ENCODE results near the gene SMARCD1.

Gene SMARCD1

DNA sequence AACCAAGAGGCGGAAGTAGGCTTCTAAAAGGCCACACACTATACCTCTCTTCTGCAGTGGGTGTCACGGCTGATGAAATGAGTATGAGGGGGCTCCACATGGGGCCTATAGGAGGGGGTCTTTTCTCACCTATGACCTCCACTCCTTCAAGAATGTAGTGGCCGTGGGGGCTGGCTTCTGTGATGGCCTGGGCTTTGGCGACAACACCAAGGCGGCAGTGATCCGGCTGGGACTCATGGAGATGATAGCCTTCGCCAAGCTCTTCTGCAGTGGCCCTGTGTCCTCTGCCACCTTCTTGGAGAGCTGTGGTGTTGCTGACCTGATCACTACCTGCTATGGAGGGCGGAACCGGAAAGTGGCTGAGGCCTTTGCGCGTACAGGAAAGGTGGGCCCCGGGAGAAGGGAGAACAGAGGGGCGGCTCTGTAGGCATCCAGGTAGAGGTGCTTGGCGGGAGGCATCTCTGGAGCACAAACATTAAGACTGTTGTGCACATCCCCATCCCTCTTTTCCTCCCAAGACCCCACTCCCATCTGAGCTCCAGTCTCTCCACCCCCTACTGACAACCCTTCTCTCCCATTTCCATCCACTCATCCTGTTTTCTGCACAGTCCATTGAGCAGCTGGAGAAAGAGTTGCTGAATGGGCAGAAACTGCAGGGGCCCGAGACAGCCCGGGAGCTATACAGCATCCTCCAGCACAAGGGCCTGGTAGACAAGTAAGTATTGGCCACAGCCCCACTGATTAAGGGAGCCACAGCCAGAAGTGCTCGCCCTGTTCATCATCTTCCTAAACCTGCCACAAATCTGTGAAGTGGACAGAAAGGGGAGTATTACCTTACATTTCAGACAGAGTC is 22.5 kb downstream of the SMARCD1 start:
- no peak overlapping the region for H3K4me3 ChIP-seq (replicated peaks; ENCODE audit: insufficient read depth, low read length)
- H3K27ac ChIP-seq (replicated peaks) = no peak overlapping the region
- TF ChIP-seq POLR2AphosphoS5 (IDR thresholded peaks at IDR 0.05; ENCODE audit: low read depth) (no peak), GABPA (IDR thresholded peaks at IDR 0.05; ENCODE audit: low read depth) (no peak), REST (IDR thresholded peaks at IDR 0.05; ENCODE audit: insufficient replicate concordance, low read depth) (no peak), CTCF (IDR thresholded peaks at IDR 0.05; ENCODE audit: insufficient read depth, low read length) (no peak), SPI1 (IDR thresholded peaks at IDR 0.05; ENCODE audit: borderline replicate concordance, low read depth) (no peak)
- no peak for DNase-seq (ENCODE audit: low read depth in 1 of 2, low spot score in 1 of 2)
- H3K27me3 ChIP-seq (ENCODE audit: insufficient read depth, poor library complexity, severe bottlenecking) = no peaks in the 10 kb centered on the region

DNA sequence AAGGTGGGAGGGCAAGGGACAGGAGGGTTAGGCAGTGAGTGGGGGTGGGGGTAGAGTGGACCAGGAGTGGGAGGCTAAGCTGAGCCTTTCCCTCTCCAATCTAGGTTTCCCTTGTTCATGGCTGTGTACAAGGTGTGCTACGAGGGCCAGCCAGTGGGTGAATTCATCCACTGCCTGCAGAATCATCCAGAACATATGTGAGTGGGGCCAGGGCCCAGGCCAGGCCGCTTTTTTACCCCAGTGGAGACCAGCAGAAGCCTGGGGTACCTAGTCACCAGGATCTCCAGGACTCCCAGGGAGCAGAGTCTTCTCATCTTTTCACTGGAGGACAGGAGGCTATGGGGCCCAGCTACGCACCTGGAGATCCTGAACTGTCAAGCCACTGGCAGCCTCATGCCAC is 24.2 kb downstream of the SMARCD1 start:
- H3K27ac ChIP-seq (replicated peaks) = no peak overlapping the region
- TF ChIP-seq GABPA (IDR thresholded peaks at IDR 0.05; ENCODE audit: low read depth) (no peak), POLR2AphosphoS5 (IDR thresholded peaks at IDR 0.05; ENCODE audit: low read depth) (no peak)
- H3K27me3 ChIP-seq (ENCODE audit: insufficient read depth, poor library complexity, severe bottlenecking) = no peaks in the 10 kb centered on the region
- H3K4me3 ChIP-seq (replicated peaks; ENCODE audit: insufficient read depth, low read length) = no peak overlapping the region
- no peak for DNase-seq (ENCODE audit: low read depth in 1 of 2, low spot score in 1 of 2)

DNA sequence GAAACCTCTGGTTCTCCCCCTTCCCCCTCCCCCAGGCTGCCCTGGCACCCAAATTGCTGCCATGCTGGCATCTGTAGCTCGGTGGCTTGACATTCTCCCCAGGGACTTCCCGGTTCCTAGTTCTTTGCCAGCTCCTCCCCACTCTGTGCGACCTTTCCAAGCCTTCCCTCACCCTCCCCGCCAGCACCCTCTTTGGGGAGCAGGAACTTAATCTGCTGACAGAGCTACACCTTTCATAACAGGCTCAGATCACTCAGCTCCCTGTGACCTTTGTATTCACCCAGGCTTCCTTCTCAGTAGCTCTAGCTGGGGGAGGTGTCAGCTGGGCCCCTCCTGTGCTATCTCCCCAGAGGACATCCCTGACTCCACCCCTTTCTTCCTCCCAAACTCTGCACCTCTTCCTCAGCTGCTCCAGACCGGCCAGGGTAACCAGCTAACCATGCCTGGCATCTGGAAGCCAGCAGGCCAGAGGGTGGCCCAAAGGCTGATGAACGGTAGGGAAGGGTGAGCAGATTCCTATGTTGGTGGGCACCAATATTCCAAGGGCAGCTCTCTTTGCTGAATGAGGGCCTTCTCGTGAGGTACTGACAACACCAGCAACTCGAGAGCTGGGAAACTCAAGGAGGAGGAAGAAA is 25.1 kb downstream of the SMARCD1 start:
- H3K27ac ChIP-seq (replicated peaks) = peak overlapping the region; percentile 38; the same call in 1 of the 2 replicates
- H3K27me3 ChIP-seq (ENCODE audit: insufficient read depth, poor library complexity, severe bottlenecking) = no peaks in the 10 kb centered on the region
- no peak overlapping the region for H3K4me3 ChIP-seq (replicated peaks; ENCODE audit: insufficient read depth, low read length)
- no peak for TF ChIP-seq CTCF (IDR thresholded peaks at IDR 0.05; ENCODE audit: insufficient read depth, low read length)
- TF ChIP-seq POLR2AphosphoS5 (IDR thresholded peaks at IDR 0.05; ENCODE audit: low read depth) = no peak
- no peak for TF ChIP-seq GABPA (IDR thresholded peaks at IDR 0.05; ENCODE audit: low read depth)
- TF ChIP-seq SPI1 (IDR thresholded peaks at IDR 0.05; ENCODE audit: borderline replicate concordance, low read depth) = no peak
- no peak for TF ChIP-seq REST (IDR thresholded peaks at IDR 0.05; ENCODE audit: insufficient replicate concordance, low read depth)
- DNase-seq (ENCODE audit: low read depth in 1 of 2, low spot score in 1 of 2) = peak; percentile 37 to 90

- no peaks in the 10 kb centered on the region for H3K27me3 ChIP-seq (ENCODE audit: insufficient read depth, poor library complexity, severe bottlenecking)
- no peak for DNase-seq (ENCODE audit: low read depth in 1 of 2, low spot score in 1 of 2)
- peak overlapping the region; percentile 38; the same call in 1 of the 2 replicates for H3K27ac ChIP-seq (replicated peaks)
- no peak for TF ChIP-seq CTCF (IDR thresholded peaks at IDR 0.05; ENCODE audit: insufficient read depth, low read length)
- TF ChIP-seq REST (IDR thresholded peaks at IDR 0.05; ENCODE audit: insufficient replicate concordance, low read depth) = no peak
- TF ChIP-seq GABPA (IDR thresholded peaks at IDR 0.05; ENCODE audit: low read depth) = no peak
- TF ChIP-seq POLR2AphosphoS5 (IDR thresholded peaks at IDR 0.05; ENCODE audit: low read depth) = no peak
- peak overlapping the region; percentile 37 for H3K4me3 ChIP-seq (replicated peaks; ENCODE audit: insufficient read depth, low read length)
These were observed 25.7 kb downstream of the SMARCD1 start for GRCh38 chr12:50110762-50111351.

Data from HL-60 (cell line).